HepG2 (cell line): ENCODE results near the gene PNP. TPM values are rescaled to one million over a fixed set of nuclear protein-coding genes. Genes with fewer than 3 reads are reported as not detected.

Source experiments
- AHDC1 ChIP-seq: sonication (generic); formaldehyde crosslinking; IDR thresholded peaks from 2 replicates; pipeline ENCODE4 v1.5.1; 2020; ENCODE audit warnings: mild to moderate bottlenecking, missing genetic modification reagents, borderline replicate concordance
- ZFP90 ChIP-seq: sonication (generic); formaldehyde crosslinking; IDR thresholded peaks from 2 replicates; pipeline ENCODE4 v1.8.0; 2022; ENCODE audit warnings: missing genetic modification reagents, mild to moderate bottlenecking, inconsistent platforms, borderline replicate concordance
- ZNF253 ChIP-seq: sonication (generic); formaldehyde crosslinking; IDR thresholded peaks from 2 replicates; pipeline ENCODE4 v1.8.0; 2022; ENCODE audit warnings: mild to moderate bottlenecking, missing genetic modification reagents, borderline replicate concordance
- ZNF510 ChIP-seq: sonication (generic); formaldehyde crosslinking; IDR thresholded peaks from 2 replicates; pipeline ENCODE4 v1.4.0; 2020; ENCODE audit warnings: low read depth, mild to moderate bottlenecking, missing genetic modification reagents
- ZNF782 ChIP-seq: sonication (generic); formaldehyde crosslinking; IDR thresholded peaks from 2 replicates; pipeline ENCODE4 v1.4.0; 2020; ENCODE audit warnings: missing genetic modification reagents, mild to moderate bottlenecking, borderline replicate concordance
- ZSCAN20 ChIP-seq: sonication (generic); formaldehyde crosslinking; IDR thresholded peaks from 2 replicates; pipeline ENCODE4 v1.4.0; 2020; ENCODE audit warnings: missing genetic modification reagents, mild to moderate bottlenecking, borderline replicate concordance
- polyA plus RNA-seq, 8 experiments: library from polyadenylated mRNA; depleted of rRNA in 3 of 8; stranded (reverse) in 7 of 8; unstranded in 1 of 8; fragments of >200 nt; fragmentation: Illumina TruSeq in 4 of 8; extraction: Trizol in 4 of 8; gene quantifications; 2 replicates each; pipeline versions ENCODE4 v1.2.1 to v1.2.3, GENCODE V29; 2011 to 2016; ENCODE audit warnings: low read depth in 4 of 8, missing spikeins in 1 of 8, mixed read lengths in 1 of 8; ENCODE audit not compliant: insufficient read depth in 1 of 8
- total RNA-seq, 5 experiments: library from RNA; depleted of rRNA; stranded (reverse); fragments of >200 nt; fragmentation: Illumina TruSeq; extraction: Trizol; gene quantifications; 2 replicates each; pipeline ENCODE4 v1.2.3, GENCODE V29; 2016; ENCODE audit warnings: low read depth in 1 of 5
- TF ChIP-seq, protein P1 (sequence below): sonication (generic); formaldehyde crosslinking; IDR thresholded peaks from 2 replicates; pipeline ENCODE4 v1.4.0; 2020; ENCODE audit warnings: missing genetic modification reagents
- TF ChIP-seq, protein P2 (sequence below): sonication (generic); formaldehyde crosslinking; IDR thresholded peaks from 2 replicates; pipeline ENCODE4 v1.8.0; 2022; ENCODE audit warnings: missing genetic modification reagents, mild to moderate bottlenecking, moderate library complexity, borderline replicate concordance
- TF ChIP-seq, protein P3 (sequence below): IDR thresholded peaks from 2 replicates; pipeline ENCODE4 v1.6.1; 2016; ENCODE audit warnings: missing genetic modification reagents, missing compliant biosample characterization
- TF ChIP-seq, protein P4 (sequence below): sonication (generic); formaldehyde crosslinking; IDR thresholded peaks from 2 replicates; pipeline ENCODE4 v1.4.0; 2020; ENCODE audit warnings: mild to moderate bottlenecking, missing genetic modification reagents

PNP gene
- total and polyA plus RNA-seq, 2 of the 13 experiments (the other 11 are each of a cell fraction or from before 2014, with no cell fraction given) = 45.4 to 74.8 TPM

DNA sequence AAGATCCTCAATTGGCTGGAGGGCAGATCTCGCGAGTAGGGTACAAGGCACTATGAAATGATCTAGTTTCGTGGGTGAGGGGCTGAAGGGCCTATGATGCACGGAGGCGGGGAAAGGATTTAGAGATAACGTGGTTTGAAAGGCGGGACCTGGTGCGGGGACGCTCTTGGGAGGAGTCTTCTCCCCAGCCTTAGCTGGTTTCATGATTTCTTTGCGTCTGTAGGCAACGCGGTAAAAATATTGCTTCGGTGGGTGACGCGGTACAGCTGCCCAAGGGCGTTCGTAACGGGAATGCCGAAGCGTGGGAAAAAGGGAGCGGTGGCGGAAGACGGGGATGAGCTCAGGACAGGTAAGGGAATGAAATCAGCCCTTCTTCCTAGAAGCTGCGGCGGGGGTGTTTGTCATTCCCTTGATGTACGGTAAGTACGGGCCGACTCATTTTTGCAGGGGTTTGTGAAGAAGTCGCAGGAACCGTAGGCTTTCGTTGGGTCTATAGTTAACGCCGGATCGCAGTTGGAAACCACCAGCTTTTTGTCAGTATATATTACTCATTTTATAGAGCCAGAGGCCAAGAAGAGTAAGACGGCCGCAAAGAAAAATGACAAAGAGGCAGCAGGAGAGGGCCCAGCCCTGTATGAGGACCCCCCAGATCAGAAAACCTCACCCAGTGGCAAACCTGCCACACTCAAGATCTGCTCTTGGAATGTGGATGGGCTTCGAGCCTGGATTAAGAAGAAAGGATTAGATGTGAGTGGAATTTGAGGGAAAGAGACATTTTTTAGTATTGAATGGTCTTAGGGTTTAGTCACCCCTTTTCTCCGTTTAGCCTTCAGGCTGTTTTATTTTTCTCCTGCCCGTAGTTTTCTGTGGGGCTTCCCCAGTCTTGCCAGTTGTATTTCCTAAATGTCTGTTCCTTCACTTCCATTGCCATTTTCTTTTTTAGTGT lies 13.6 kb upstream of the PNP start (continued):
- TF ChIP-seq ZNF782 (CRISPR knock-in tag) (0 out of 2 replicates have a peak, but pooled peaks have one; percentile 24), ZNF510 (CRISPR knock-in tag) (0 out of 2 replicates have a peak, but pooled peaks have one; percentile 9), ZFP90 (CRISPR knock-in tag) (no peak; the same call in 1 of the 2 replicates), AHDC1 (CRISPR knock-in tag) (0 out of 2 replicates have a peak, but pooled peaks have one; percentile 50), ZSCAN20 (0 out of 2 replicates have a peak, but pooled peaks have one; percentile 16), ZNF253 (CRISPR knock-in tag) (peak; percentile 82; the same call in 1 of the 2 replicates)
- TF ChIP-seq, protein P1, sequence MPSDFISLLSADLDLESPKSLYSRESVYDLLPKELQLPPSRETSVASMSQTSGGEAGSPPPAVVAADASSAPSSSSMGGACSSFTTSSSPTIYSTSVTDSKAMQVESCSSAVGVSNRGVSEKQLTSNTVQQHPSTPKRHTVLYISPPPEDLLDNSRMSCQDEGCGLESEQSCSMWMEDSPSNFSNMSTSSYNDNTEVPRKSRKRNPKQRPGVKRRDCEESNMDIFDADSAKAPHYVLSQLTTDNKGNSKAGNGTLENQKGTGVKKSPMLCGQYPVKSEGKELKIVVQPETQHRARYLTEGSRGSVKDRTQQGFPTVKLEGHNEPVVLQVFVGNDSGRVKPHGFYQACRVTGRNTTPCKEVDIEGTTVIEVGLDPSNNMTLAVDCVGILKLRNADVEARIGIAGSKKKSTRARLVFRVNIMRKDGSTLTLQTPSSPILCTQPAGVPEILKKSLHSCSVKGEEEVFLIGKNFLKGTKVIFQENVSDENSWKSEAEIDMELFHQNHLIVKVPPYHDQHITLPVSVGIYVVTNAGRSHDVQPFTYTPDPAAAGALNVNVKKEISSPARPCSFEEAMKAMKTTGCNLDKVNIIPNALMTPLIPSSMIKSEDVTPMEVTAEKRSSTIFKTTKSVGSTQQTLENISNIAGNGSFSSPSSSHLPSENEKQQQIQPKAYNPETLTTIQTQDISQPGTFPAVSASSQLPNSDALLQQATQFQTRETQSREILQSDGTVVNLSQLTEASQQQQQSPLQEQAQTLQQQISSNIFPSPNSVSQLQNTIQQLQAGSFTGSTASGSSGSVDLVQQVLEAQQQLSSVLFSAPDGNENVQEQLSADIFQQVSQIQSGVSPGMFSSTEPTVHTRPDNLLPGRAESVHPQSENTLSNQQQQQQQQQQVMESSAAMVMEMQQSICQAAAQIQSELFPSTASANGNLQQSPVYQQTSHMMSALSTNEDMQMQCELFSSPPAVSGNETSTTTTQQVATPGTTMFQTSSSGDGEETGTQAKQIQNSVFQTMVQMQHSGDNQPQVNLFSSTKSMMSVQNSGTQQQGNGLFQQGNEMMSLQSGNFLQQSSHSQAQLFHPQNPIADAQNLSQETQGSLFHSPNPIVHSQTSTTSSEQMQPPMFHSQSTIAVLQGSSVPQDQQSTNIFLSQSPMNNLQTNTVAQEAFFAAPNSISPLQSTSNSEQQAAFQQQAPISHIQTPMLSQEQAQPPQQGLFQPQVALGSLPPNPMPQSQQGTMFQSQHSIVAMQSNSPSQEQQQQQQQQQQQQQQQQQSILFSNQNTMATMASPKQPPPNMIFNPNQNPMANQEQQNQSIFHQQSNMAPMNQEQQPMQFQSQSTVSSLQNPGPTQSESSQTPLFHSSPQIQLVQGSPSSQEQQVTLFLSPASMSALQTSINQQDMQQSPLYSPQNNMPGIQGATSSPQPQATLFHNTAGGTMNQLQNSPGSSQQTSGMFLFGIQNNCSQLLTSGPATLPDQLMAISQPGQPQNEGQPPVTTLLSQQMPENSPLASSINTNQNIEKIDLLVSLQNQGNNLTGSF = 0 out of 2 replicates have a peak, but pooled peaks have one; percentile 65
- TF ChIP-seq, protein P2, sequence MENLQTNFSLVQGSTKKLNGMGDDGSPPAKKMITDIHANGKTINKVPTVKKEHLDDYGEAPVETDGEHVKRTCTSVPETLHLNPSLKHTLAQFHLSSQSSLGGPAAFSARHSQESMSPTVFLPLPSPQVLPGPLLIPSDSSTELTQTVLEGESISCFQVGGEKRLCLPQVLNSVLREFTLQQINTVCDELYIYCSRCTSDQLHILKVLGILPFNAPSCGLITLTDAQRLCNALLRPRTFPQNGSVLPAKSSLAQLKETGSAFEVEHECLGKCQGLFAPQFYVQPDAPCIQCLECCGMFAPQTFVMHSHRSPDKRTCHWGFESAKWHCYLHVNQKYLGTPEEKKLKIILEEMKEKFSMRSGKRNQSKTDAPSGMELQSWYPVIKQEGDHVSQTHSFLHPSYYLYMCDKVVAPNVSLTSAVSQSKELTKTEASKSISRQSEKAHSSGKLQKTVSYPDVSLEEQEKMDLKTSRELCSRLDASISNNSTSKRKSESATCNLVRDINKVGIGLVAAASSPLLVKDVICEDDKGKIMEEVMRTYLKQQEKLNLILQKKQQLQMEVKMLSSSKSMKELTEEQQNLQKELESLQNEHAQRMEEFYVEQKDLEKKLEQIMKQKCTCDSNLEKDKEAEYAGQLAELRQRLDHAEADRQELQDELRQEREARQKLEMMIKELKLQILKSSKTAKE (CRISPR knock-in tag) = no peak
- TF ChIP-seq, protein P3, sequence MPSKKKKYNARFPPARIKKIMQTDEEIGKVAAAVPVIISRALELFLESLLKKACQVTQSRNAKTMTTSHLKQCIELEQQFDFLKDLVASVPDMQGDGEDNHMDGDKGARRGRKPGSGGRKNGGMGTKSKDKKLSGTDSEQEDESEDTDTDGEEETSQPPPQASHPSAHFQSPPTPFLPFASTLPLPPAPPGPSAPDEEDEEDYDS (CRISPR knock-in tag) = no peak
- TF ChIP-seq, protein P4, sequence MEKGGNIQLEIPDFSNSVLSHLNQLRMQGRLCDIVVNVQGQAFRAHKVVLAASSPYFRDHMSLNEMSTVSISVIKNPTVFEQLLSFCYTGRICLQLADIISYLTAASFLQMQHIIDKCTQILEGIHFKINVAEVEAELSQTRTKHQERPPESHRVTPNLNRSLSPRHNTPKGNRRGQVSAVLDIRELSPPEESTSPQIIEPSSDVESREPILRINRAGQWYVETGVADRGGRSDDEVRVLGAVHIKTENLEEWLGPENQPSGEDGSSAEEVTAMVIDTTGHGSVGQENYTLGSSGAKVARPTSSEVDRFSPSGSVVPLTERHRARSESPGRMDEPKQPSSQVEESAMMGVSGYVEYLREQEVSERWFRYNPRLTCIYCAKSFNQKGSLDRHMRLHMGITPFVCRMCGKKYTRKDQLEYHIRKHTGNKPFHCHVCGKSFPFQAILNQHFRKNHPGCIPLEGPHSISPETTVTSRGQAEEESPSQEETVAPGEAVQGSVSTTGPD (CRISPR knock-in tag) = no peak
